Measurements from ENCODE around the gene CT45A10. TPM values are rescaled to one million over a fixed set of nuclear protein-coding genes. Genes with fewer than 3 reads are reported as not detected.
"Not testable (repeated sequence)": the region's sequence is repeated elsewhere in the genome, so short reads cannot be mapped to it uniquely, and the experiment has no call there.

The CT45A10 gene
- polyA plus RNA-seq, 4 donors: not detected

GRCh38 chrX:135890087-135890585, 3.1 kb downstream of the CT45A10 start:
- 84 to 92% (median 90%) methylated on average over 14 of the region's 14 CpGs for WGBS, 3 donors
- H3K9me3 ChIP-seq (ENCODE audit: control insufficient read depth in 2 of 2, insufficient read depth in 1 of 2, low read depth in 1 of 2, low read length in 1 of 2): no peaks in the 10 kb centered on the region
- FAIRE-seq: no peak
- no peak overlapping the region for H3K4me3 ChIP-seq (ENCODE audit: low read depth in 1 of 3, low read length in 3 of 3)
- H3K36me3 ChIP-seq (ENCODE audit: control insufficient read depth in 3 of 3, insufficient read depth in 2 of 3, low read depth in 1 of 3, low read length in 3 of 3): no peaks in the 10 kb centered on the region
- no peaks in the 10 kb centered on the region for H3K4me1 ChIP-seq (ENCODE audit: control insufficient read depth in 3 of 3, insufficient read depth in 2 of 3, low read depth in 1 of 3, low read length in 2 of 3)
- no peak for DNase-seq
- no peak overlapping the region for H3K27ac ChIP-seq (ENCODE audit: low read depth in 1 of 3, low read length in 2 of 3)
- no peaks in the 10 kb centered on the region for H3K27me3 ChIP-seq (ENCODE audit: control insufficient read depth in 3 of 3, insufficient read depth in 3 of 3, low read length in 3 of 3)

- not testable (repeated sequence) for FAIRE-seq; H3K9me3 ChIP-seq (ENCODE audit: control insufficient read depth in 2 of 2, insufficient read depth in 1 of 2, low read depth in 1 of 2, low read length in 1 of 2); H3K4me1 ChIP-seq (ENCODE audit: control insufficient read depth in 3 of 3, insufficient read depth in 2 of 3, low read depth in 1 of 3, low read length in 2 of 3); H3K27me3 ChIP-seq (ENCODE audit: control insufficient read depth in 3 of 3, insufficient read depth in 3 of 3, low read length in 3 of 3); DNase-seq; H3K4me3 ChIP-seq (ENCODE audit: low read depth in 1 of 3, low read length in 3 of 3); H3K27ac ChIP-seq (ENCODE audit: low read depth in 1 of 3, low read length in 2 of 3); H3K36me3 ChIP-seq (ENCODE audit: control insufficient read depth in 3 of 3, insufficient read depth in 2 of 3, low read depth in 1 of 3, low read length in 3 of 3)
- 73 to 88% (median 78%) methylated on average over 9 to 14 of the region's 15 CpGs for WGBS, 3 donors
These were observed 4.3 kb downstream of the CT45A10 start for GRCh38 chrX:135888976-135889375.

- DNase-seq; H3K4me3 ChIP-seq (ENCODE audit: low read depth in 1 of 3, low read length in 3 of 3); H3K27ac ChIP-seq (ENCODE audit: low read depth in 1 of 3, low read length in 2 of 3); H3K9me3 ChIP-seq (ENCODE audit: control insufficient read depth in 2 of 2, insufficient read depth in 1 of 2, low read depth in 1 of 2, low read length in 1 of 2); H3K36me3 ChIP-seq (ENCODE audit: control insufficient read depth in 3 of 3, insufficient read depth in 2 of 3, low read depth in 1 of 3, low read length in 3 of 3); H3K27me3 ChIP-seq (ENCODE audit: control insufficient read depth in 3 of 3, insufficient read depth in 3 of 3, low read length in 3 of 3); H3K4me1 ChIP-seq (ENCODE audit: control insufficient read depth in 3 of 3, insufficient read depth in 2 of 3, low read depth in 1 of 3, low read length in 2 of 3); FAIRE-seq: not testable (repeated sequence)
- 88 to 92% (median 89%) methylated on average over 10 of the region's 18 CpGs for WGBS, 3 donors
These were observed 5.0 kb downstream of the CT45A10 start for GRCh38 chrX:135888230-135888629.

GRCh38 chrX:135882741-135883140, 10.5 kb downstream of the CT45A10 start:
- not testable (repeated sequence) for FAIRE-seq; DNase-seq; H3K4me1 ChIP-seq (ENCODE audit: control insufficient read depth in 3 of 3, insufficient read depth in 2 of 3, low read depth in 1 of 3, low read length in 2 of 3); H3K4me3 ChIP-seq (ENCODE audit: low read depth in 1 of 3, low read length in 3 of 3); H3K36me3 ChIP-seq (ENCODE audit: control insufficient read depth in 3 of 3, insufficient read depth in 2 of 3, low read depth in 1 of 3, low read length in 3 of 3); H3K27ac ChIP-seq (ENCODE audit: low read depth in 1 of 3, low read length in 2 of 3); H3K9me3 ChIP-seq (ENCODE audit: control insufficient read depth in 2 of 2, insufficient read depth in 1 of 2, low read depth in 1 of 2, low read length in 1 of 2); H3K27me3 ChIP-seq (ENCODE audit: control insufficient read depth in 3 of 3, insufficient read depth in 3 of 3, low read length in 3 of 3)
- WGBS, 3 donors: 55 to 69% (median 57%) methylated on average over 4 of the region's 5 CpGs

- no CpG with 5 or more reads among the region's 17 CpGs for WGBS, 3 donors
- H3K4me3 ChIP-seq (ENCODE audit: low read depth in 1 of 3, low read length in 3 of 3); H3K4me1 ChIP-seq (ENCODE audit: control insufficient read depth in 3 of 3, insufficient read depth in 2 of 3, low read depth in 1 of 3, low read length in 2 of 3); H3K36me3 ChIP-seq (ENCODE audit: control insufficient read depth in 3 of 3, insufficient read depth in 2 of 3, low read depth in 1 of 3, low read length in 3 of 3); DNase-seq; H3K27me3 ChIP-seq (ENCODE audit: control insufficient read depth in 3 of 3, insufficient read depth in 3 of 3, low read length in 3 of 3); FAIRE-seq; H3K9me3 ChIP-seq (ENCODE audit: control insufficient read depth in 2 of 2, insufficient read depth in 1 of 2, low read depth in 1 of 2, low read length in 1 of 2); H3K27ac ChIP-seq (ENCODE audit: low read depth in 1 of 3, low read length in 2 of 3): not testable (repeated sequence)
These were observed 21.5 kb downstream of the CT45A10 start, which contains the start of gene CT45A9 for GRCh38 chrX:135871712-135872111. Gene CT45A9 (minus strand): TSS chrX:135871812. CDS start chrX:135868061, 3,751 bp downstream.

- FAIRE-seq; H3K27me3 ChIP-seq (ENCODE audit: control insufficient read depth in 3 of 3, insufficient read depth in 3 of 3, low read length in 3 of 3); H3K4me1 ChIP-seq (ENCODE audit: control insufficient read depth in 3 of 3, insufficient read depth in 2 of 3, low read depth in 1 of 3, low read length in 2 of 3); H3K36me3 ChIP-seq (ENCODE audit: control insufficient read depth in 3 of 3, insufficient read depth in 2 of 3, low read depth in 1 of 3, low read length in 3 of 3); DNase-seq; H3K9me3 ChIP-seq (ENCODE audit: control insufficient read depth in 2 of 2, insufficient read depth in 1 of 2, low read depth in 1 of 2, low read length in 1 of 2); H3K27ac ChIP-seq (ENCODE audit: low read depth in 1 of 3, low read length in 2 of 3); H3K4me3 ChIP-seq (ENCODE audit: low read depth in 1 of 3, low read length in 3 of 3): not testable (repeated sequence)
- WGBS, 3 donors: no CpG with 5 or more reads among the region's 17 CpGs
These were observed 38.8 kb downstream of the CT45A10 start, which contains the start of gene CT45A8 for GRCh38 chrX:135854438-135854837. Gene CT45A8 (minus strand): TSS chrX:135854538. CDS start chrX:135850783, 3,755 bp downstream.

- not testable (repeated sequence) for H3K4me1 ChIP-seq (ENCODE audit: control insufficient read depth in 3 of 3, insufficient read depth in 2 of 3, low read depth in 1 of 3, low read length in 2 of 3); H3K4me3 ChIP-seq (ENCODE audit: low read depth in 1 of 3, low read length in 3 of 3); H3K27me3 ChIP-seq (ENCODE audit: control insufficient read depth in 3 of 3, insufficient read depth in 3 of 3, low read length in 3 of 3); FAIRE-seq; H3K36me3 ChIP-seq (ENCODE audit: control insufficient read depth in 3 of 3, insufficient read depth in 2 of 3, low read depth in 1 of 3, low read length in 3 of 3); H3K9me3 ChIP-seq (ENCODE audit: control insufficient read depth in 2 of 2, insufficient read depth in 1 of 2, low read depth in 1 of 2, low read length in 1 of 2); H3K27ac ChIP-seq (ENCODE audit: low read depth in 1 of 3, low read length in 2 of 3); DNase-seq
- no CpG with 5 or more reads among the region's 17 CpGs for WGBS, 3 donors
These were observed 56.1 kb downstream of the CT45A10 start, which contains the start of gene CT45A7 for GRCh38 chrX:135837180-135837579. Gene CT45A7 (minus strand): TSS chrX:135837280. CDS start chrX:135833533, 3,747 bp downstream.
